CD4-positive, alpha-beta T cell treated with Interleukin-4 for 4 hours (primary cell): ENCODE results near the gene SPATA20.

Experiments used
- DNase-seq: peaks from one replicate; pipeline ENCODE4 v3.0.0-alpha.2; 2020

SPATA20 gene

GRCh38 chr17:50521514-50521913, 25.5 kb upstream of the SPATA20 start:
- DNase-seq: no peak

DNA sequence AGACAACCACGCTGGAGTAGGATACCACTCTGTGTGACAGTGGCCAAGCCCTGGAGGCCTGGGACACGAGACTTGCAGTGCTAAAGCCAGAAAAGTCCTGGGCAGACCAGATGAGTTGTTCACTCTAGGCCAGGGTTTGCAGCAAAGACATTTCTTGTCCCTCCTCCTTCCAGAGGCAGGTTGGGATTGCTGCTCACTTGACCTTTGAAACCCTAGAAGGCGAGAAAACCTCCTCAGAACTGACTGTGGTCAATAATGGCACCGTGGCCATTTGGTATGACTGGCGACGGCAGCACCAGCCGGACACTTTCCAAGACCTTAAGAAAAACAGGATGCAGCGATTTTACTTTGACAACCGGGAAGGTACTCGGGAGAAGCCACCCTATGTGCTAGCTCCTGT, 24.2 kb upstream of the SPATA20 start:
- DNase-seq: no peak

GRCh38 chr17:50523208-50523607, 23.8 kb upstream of the SPATA20 start:
- DNase-seq: no peak

DNA sequence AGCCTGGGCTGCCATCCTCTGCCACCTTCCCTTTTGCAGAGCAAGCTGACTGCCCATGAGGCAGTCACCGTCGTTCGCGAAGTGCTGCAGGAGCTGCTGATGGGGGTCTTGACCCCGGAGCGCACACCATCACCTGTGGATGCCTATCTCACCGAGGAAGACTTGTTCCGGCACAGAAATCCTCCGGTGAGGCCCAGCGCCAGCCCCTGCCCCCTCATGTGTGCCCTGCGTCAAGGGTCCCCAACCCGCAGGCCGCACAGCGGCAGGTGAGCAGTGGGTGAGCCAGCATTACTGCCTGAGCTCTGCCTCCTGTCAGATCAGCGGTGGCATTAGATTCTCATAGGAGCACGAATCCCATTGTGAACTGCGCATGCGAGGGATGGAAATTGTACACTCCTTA, 22.1 kb upstream of the SPATA20 start:
- DNase-seq: no peak

- DNase-seq: no peak
These were observed 19.7 kb upstream of the SPATA20 start for GRCh38 chr17:50527155-50527762.

GRCh38 chr17:50527949-50528474, 19.0 kb upstream of the SPATA20 start:
- DNase-seq: no peak

DNA sequence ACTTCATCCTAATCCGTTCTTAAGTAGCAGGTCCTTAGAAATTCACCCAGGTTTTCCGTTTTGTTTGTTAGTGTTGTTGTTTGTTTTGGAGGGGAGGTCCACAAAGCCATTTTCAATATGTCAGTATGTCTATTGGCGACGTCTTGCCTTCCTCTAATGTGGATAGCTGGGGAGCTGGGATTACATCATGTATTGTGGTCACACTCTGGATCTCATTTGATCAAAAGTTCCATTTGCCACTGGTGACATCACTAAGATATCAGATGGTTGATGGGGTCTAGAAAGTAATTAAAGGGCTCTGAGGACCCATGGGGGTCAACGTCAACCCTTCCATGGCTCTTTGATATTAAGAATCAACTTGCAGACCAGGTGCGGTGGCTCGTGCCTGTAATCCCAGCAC, 17.1 kb upstream of the SPATA20 start:
- no peak for DNase-seq

GRCh38 chr17:50531428-50532025, 15.4 kb upstream of the SPATA20 start:
- DNase-seq: no peak

- DNase-seq: no peak
These were observed 14.4 kb upstream of the SPATA20 start, which contains the start of gene EPN3 for GRCh38 chr17:50532452-50533024. Gene EPN3 (plus strand): TSS chr17:50532735. CDS start chr17:50536557, 3,822 bp downstream.

- no peak for DNase-seq
These were observed 13.8 kb upstream of the SPATA20 start for GRCh38 chr17:50533185-50533584.

GRCh38 chr17:50533720-50534148, 13.2 kb upstream of the SPATA20 start:
- DNase-seq: no peak

DNA sequence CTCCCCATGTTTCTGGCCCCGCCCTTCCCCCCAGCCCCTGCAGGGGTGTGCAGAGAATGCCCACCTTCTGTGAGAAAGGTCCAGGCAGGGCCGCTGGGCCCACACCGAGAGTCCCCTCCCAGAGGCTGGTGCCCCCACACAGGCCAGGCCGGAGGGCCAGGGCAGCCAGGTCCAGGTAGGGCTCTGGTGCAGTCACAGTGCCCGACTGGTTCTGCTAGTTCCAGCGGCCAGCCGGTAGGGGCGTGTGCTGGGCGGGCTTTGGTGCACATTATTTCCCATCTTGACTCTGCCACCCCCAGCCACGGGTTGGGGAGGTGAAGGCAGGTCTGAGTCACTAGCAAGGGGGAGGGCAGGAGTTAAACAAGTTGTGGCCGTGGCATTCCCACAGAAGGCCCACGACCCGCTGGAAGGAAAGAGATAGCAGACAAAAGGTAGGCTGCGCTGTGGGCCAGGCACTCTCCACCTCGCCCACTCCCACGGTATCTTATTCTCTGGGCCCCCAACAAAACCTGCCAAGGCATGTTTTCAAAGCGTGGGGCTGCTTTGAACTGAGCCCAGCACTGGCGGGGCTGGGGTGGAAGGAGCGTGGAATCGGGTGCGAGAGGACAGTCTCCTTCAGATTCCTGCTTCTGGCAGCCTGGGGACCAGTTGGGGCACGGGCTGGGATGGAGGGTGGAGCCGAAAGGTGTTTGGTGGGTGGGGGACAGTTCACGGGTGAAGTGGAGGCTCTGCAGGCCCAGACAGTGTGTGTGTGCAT, 12.6 kb upstream of the SPATA20 start:
- DNase-seq: no peak

DNA sequence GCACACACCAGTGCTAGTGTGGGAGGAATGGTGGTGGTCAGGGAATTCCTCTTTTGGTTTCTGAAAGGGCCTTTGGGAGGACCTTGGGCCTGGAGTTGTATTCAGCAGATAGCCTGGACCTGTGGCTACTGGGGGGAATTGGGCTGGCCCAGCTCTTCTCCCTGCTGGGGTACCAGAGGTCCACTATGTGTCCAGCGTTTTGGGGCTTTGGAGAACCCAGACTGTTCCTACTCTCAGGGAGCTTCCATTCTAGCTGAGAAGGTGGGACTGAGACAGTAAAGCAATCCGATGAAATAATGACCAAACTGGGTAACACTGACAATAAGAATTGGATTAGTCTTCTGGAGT, 12.0 kb upstream of the SPATA20 start:
- DNase-seq: no peak

- no peak for DNase-seq
These were observed 11.6 kb upstream of the SPATA20 start for GRCh38 chr17:50535407-50535806.

DNA sequence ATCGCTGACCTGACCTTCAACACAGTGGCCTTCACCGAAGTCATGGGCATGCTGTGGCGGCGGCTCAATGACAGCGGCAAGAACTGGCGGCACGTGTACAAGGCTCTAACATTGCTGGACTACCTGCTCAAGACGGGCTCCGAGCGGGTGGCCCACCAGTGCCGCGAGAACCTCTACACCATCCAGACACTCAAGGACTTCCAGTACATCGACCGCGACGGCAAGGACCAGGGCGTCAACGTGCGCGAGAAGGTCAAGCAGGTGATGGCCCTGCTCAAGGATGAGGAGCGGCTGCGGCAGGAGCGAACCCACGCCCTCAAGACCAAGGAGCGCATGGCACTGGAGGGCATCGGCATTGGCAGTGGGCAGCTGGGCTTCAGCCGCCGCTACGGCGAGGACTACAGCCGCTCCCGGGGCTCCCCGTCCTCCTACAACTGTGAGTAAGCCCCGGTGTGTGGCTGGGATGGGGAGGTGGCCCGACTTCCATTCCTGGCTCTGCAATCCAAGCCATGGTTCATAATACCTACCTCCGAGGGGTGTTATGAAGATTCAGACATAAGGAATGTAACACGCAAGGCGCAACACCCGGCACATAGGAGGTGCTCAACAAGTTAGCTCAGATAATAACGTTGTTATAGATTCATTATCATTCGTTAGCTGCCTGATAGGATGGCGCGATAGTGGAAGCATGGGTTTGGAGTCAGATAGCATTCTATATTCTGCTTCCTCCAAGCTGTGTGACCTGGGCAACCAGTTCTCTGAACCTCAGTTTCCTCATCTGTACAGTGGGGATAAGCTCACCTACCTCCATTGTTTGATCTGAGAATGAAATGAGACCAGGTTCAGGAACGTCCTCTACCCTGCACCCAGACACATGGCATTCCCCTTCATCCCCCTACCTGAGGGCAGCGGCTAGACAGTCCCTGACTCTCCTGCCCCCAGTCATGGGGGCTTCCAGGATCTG, 10.0 kb upstream of the SPATA20 start:
- no peak for DNase-seq

GRCh38 chr17:50537721-50538548, 9.0 kb upstream of the SPATA20 start:
- DNase-seq: no peak

- no peak for DNase-seq
These were observed 8.2 kb upstream of the SPATA20 start for GRCh38 chr17:50538549-50539410.

GRCh38 chr17:50539762-50540559, 7.0 kb upstream of the SPATA20 start:
- no peak for DNase-seq

GRCh38 chr17:50540560-50541401, 6.2 kb upstream of the SPATA20 start:
- no peak for DNase-seq
